ENCODE results near the gene VDAC1.
"Not testable (repeated sequence)": the region's sequence is repeated elsewhere in the genome, so short reads cannot be mapped to it uniquely, and the experiment has no call there.

Gene VDAC1

GRCh38 chr5:133938039-133938821 is 66.5 kb downstream of the VDAC1 start:
- no peak for FAIRE-seq

GRCh38 chr5:133937628-133938027 is 67.1 kb downstream of the VDAC1 start:
- not testable (repeated sequence) for FAIRE-seq

GRCh38 chr5:133936651-133937015 is 68.1 kb downstream of the VDAC1 start:
- FAIRE-seq = no peak

GRCh38 chr5:133935991-133936650 is 68.7 kb downstream of the VDAC1 start:
- not testable (repeated sequence) for FAIRE-seq

GRCh38 chr5:133935667-133935940 is 69.2 kb downstream of the VDAC1 start:
- FAIRE-seq = no peak

- FAIRE-seq = no peak
These were observed 69.7 kb downstream of the VDAC1 start for GRCh38 chr5:133934822-133935666.

- no peak for FAIRE-seq
These were observed 70.5 kb downstream of the VDAC1 start for GRCh38 chr5:133934311-133934710.

- no peak for FAIRE-seq
These were observed 71.0 kb downstream of the VDAC1 start for GRCh38 chr5:133933670-133934295.

- FAIRE-seq = no peak
These were observed 71.6 kb downstream of the VDAC1 start for GRCh38 chr5:133933169-133933509.

GRCh38 chr5:133932441-133933168 is 72.2 kb downstream of the VDAC1 start:
- FAIRE-seq = no peak

GRCh38 chr5:133931546-133931945 is 73.2 kb downstream of the VDAC1 start:
- no peak for FAIRE-seq

GRCh38 chr5:133930813-133931090 is 74.0 kb downstream of the VDAC1 start:
- FAIRE-seq = no peak

GRCh38 chr5:133930061-133930812 is 74.5 kb downstream of the VDAC1 start:
- FAIRE-seq = no peak

- FAIRE-seq = no peak
These were observed 76.0 kb downstream of the VDAC1 start for GRCh38 chr5:133928587-133929393.

GRCh38 chr5:133927300-133928180 is 77.2 kb downstream of the VDAC1 start:
- no peak for FAIRE-seq

GRCh38 chr5:133926489-133927299 is 78.1 kb downstream of the VDAC1 start:
- FAIRE-seq = no peak

GRCh38 chr5:133925866-133926488 is 78.8 kb downstream of the VDAC1 start:
- FAIRE-seq = no peak

- no peak for FAIRE-seq
These were observed 79.5 kb downstream of the VDAC1 start for GRCh38 chr5:133925269-133925668.

Data from G401.6 (cell line).